Coronary artery (tissue), 2 donors: Measurements from ENCODE around the gene KLK15.
A peak's percentile ranks its signal among the peaks of the same experiment; 100 is the strongest.
"Not testable (repeated sequence)": the region's sequence is repeated elsewhere in the genome, so short reads cannot be mapped to it uniquely, and the experiment has no call there.

Source experiments
- DNase-seq: peaks from one replicate; pipeline ENCODE4 v3.0.0-alpha.2; 2017; ENCODE audit warnings: low spot score
- H3K27ac ChIP-seq, 2 donors: fragments of 200-600 bp; sonication (generic); one replicate each; pipeline ENCODE4 v1.5.1; 2016 to 2019
- H3K4me3 ChIP-seq: fragments of 200-600 bp; sonication (generic); 2 replicates; pipeline ENCODE4 v1.5.1; 2016; ENCODE audit warnings: mild to moderate bottlenecking, moderate library complexity
- CTCF ChIP-seq: fragments of 200-600 bp; sonication (generic); IDR thresholded peaks from one replicate; pipeline ENCODE4 v1.5.1; 2019; ENCODE audit warnings: antibody characterized with exemption

KLK15 gene

DNA sequence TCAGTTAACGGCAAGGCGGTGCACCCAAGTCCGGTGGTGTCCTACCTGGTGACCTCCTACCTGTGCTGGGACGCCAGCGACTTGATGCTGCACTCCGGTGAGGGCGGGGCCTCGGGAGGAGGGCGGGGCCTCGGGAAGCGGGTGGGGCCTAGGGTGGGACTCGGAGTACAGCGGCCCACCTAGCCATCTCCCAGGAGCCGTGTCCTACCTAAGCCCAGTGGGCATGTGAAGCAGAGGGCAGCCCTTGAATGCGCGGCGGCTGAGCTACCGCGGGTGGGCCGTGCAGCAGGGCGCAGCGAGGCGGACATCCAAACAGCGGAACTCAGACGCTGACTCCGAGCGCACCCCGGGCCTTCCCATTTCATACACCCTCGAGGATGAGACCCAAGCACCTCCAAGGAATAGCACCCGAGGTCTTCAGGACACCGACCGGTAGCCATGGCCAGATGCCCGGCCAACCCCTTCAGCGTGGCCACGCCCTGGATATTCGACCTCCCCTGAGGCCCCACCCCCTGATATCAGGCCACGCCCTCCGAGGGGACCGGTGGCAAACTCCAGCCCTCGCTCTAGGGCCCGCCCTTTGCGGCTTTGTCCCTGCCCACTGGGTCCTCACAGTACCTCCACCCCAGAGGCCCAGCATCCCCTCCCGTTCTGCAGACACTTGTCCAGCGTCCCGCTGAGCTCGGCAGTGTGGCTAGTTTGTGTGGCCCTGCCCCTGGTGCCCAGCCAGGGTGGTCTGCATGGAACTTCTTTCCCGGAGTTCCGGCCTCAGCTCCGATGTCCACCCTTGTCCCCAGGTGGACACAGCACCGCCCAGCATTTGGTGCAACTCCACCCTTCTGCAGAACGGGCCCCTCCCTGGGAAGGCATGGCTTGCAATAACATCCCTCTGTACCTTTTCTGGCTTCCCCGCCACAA, 15.2 kb downstream of the KLK15 start:
- Histone ChIP-seq H3K27ac (no peak overlapping the region), H3K4me3 (peak overlapping the region; percentile 49)
- no peak for TF ChIP-seq CTCF
- no peak for DNase-seq

- no peak overlapping the region for H3K27ac ChIP-seq
- H3K4me3 ChIP-seq: no peak overlapping the region
- no peak for DNase-seq
- no peak for TF ChIP-seq CTCF
Observed at GRCh38 chr19:50815439-50815838, 17.9 kb downstream of the KLK15 start.

DNA sequence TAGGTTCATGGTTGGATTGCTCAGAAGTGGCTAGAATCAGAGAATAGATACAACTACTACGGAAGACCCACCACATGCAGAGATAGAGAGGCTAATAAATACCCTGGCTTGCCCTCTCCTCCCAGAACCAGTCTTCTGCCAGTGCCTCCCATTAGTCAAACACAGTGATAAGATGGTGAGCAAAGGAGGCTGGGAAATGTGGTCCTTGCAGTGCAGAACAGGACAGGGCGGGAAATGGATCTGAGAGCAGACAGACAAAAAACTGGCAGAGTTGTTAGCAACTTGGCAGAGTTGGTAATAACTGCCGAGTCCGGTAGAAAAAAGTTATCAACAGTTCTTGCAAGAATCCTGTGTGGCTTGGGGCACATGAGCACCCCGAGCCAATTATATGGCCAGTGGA, 18.5 kb downstream of the KLK15 start:
- Histone ChIP-seq H3K4me3 (no peak overlapping the region), H3K27ac (no peak overlapping the region)
- no peak for DNase-seq
- no peak for TF ChIP-seq CTCF

DNA sequence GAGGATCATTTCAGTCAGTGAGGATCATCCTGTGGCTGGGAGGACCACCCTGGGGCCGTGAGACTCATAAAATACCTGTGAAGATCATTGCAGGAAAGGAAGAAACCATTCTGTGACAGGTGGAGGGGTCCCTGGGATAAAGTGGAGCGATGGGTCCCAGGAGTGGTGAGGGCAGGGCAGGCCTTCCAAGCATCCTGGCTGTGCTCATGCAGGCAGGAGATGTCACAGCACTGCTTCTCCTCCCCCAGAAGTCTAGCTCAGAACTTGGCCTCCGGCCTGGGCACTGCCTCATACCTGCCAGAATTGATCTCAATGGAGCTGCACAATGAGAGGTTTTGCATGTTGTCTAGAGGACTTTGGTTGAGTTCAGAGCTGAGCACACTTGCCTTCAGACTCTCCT, 20.9 kb downstream of the KLK15 start:
- no peak for TF ChIP-seq CTCF
- no peak overlapping the region for H3K27ac ChIP-seq
- H3K4me3 ChIP-seq: no peak overlapping the region
- DNase-seq: no peak

- H3K4me3 ChIP-seq, DNase-seq, H3K27ac ChIP-seq: not testable (repeated sequence)
Observed at GRCh38 chr19:50811622-50812238, 21.6 kb downstream of the KLK15 start.

DNA sequence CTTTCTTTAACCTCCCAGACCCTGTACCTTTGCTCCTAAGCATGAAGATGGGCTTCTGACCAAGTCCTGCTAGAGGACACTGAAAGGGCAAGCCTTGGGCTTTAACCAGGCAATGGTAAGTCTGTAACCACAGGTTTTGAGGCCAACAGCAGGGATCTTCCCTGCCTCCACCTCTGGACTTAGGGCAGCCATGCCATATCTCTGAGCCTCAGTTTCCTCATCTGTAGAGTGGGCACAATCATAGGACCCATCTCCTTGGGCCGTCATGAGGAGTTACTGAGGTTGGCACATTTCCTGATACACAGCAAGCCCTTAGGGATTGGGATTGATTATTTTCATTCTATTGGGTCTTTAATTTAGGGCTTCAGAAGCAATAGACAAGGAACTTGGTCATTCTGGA, 24.5 kb downstream of the KLK15 start:
- no peak for DNase-seq
- no peak for TF ChIP-seq CTCF
- Histone ChIP-seq H3K4me3 (no peak overlapping the region), H3K27ac (no peak overlapping the region)

DNA sequence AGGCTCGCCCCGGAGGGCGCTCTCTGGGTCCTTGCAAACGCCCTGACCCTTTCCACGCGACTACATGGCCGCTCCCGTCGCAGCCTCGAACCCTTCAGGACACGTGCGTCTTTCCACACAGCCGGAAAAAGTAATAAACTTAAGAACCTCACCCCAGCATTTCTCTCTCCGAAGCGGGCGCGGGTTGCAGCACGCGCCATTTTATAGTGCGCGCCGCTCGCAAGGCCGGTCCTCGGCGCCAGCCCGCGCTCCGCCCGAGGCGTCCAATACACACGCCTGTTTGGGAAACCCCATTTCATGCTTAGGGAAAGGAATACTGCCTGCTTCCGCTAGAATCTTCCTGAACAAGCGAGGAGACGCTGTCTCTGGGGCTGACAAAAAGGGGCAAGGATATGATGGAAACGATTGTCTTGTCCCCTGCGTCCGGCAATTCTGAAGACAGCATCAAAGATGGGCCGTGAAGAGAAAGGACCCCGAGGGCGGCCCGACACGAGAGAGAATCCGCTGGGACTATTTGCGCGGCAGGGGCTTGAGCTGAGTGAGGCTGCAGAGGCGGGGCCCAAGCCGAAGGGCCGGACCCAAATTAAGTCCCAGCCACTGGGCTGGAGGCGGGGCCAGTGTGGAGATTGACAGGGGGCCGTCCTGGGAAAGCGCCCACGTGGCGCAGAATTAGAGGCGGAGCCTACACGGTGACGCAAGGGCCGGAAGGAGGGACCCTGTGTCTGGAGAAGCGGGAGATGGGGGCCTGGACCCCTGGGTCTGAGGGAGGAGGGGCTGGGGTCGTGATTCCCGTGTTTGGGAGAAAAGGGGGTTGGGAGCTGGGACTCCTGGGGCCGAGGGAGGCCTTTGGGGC, 28.7 kb downstream of the KLK15 start:
- TF ChIP-seq CTCF: no peak
- peak overlapping the region; percentile 83 to 91 for H3K27ac ChIP-seq

More for the DNA sequence above, 28.7 kb downstream of the KLK15 start:
- peak; percentile 98 for DNase-seq
- H3K4me3 ChIP-seq: peak overlapping the region; percentile 77
